ENCODE data around the gene PPP1R2C.
A peak's percentile ranks its signal among the peaks of the same experiment; 100 is the strongest.

The PPP1R2C gene

GRCh38 chrX:42746606-42747005 lies 31.4 kb downstream of the PPP1R2C start:
- no peak for DNase-seq

- no peak for DNase-seq
These were observed 37.5 kb downstream of the PPP1R2C start for GRCh38 chrX:42740456-42740855.

DNA sequence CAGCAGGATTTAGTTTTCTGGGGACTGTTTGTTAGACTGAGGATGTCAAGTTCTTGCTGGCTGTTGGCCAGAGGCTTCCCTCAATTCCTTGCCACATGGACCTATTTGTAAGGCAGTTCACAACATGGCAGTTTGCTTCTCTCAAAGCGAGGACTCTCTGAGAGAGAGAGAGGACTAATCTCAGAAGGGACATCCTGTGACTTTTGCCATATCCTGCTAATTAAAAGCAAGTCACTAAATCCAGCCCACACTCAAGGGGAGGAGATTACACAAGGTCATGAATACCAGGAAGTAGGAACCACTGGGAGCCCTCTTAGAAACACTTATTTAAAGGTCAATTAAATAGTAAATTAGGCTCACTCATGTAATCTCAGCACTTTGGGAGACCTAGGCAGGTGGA lies 38.2 kb downstream of the PPP1R2C start:
- no peak for DNase-seq

- DNase-seq: no peak
These were observed 38.7 kb downstream of the PPP1R2C start for GRCh38 chrX:42739258-42739657.

DNA sequence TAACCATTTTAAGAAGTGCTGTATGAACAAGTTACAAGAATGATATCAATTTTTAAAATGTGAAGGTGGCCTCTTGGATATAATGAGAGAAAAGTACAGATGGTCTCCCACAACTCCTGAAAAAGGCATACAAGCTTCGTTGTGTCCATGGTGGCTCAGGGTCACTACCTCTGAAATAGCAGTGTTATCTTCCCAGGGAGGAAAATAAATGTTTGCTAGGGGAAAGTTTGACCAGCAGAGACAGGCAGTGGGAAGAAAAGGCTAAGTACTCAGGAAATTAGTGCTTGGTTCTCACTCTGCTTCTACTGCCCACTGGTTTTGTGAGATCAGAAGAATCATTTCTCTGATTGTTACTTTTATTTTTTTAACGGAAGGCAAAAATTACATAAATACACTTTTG lies 39.4 kb downstream of the PPP1R2C start:
- DNase-seq: no peak

- DNase-seq: no peak
These were observed 42.7 kb downstream of the PPP1R2C start for GRCh38 chrX:42735250-42735649.

DNA sequence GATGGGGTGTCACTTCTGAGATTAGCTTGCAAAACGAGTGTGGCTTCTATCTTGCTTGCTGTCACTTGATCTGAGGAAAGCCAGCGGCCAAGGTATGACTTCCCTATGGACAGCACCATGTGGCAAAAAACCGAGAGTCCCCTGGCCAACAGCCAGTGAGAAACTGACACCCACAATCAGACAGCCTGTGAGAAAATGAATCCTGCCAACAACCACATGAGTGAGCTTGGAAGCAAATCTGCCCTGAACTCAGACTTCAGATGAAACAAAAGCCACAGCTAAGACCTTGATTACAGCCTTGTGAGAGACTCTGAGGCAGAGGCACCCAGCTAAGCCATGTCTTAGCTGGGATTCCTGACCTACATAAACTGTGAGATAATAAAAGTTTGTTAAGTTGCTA lies 45.5 kb downstream of the PPP1R2C start:
- DNase-seq: peak; percentile 22

Data from NCI-H2171 (cell line).